ENCODE results near the gene ROPN1B. TPM values are rescaled to one million over a fixed set of nuclear protein-coding genes. Genes with fewer than 3 reads are reported as not detected.

Gene ROPN1B
- total RNA-seq, 2 experiments from 2014 or later = not detected

DNA sequence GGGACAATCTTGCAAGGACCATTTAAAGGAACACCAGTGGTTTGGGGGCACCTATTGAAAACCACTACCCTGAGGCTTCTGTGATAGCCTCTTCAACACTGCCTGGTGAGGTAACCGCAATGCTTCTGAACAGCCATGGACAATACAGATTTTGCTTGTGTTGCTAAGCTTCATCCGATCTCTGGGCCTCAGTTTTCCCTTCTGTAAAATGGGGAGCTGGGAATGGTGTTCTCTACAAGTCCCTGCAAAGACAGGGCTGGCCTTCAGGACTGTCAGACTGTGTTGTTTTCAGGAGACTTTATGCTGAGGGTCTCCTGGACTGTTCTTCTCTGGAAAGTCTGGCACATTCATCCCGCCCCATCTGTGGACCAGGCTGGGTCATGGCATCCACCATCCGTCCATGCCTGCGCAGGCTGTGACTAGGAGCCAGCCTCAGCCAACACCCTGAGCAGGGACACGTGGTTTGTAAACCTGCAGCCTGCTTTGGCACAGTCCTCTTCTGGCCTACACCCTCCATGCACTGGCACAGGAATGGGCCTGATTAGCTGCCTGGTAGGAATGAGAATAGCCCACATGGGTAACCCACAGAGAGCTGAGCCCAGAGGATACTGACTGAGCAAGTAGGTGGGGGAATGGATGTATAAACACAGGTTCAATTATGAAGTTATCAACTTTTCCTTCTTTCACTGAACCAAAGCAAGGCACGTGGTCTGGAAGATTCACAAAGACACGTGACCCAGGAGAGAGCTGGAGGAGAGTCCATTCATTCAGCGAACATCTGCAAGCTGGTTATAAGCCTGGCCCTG is 55.3 kb downstream of the ROPN1B start:
- intact Hi-C loops (cut with micrococcal nuclease; ENCODE audit: unreplicated experiment) = no loop called here
- BruUV-seq (replicated peaks) = no TSS peak
- Histone ChIP-seq H3K4me1 (ENCODE audit: insufficient read depth, low read length, poor library complexity, severe bottlenecking) (no peaks in the 10 kb centered on the region), H3K36me3 (ENCODE audit: insufficient read depth, low read length) (peaks cover 4% of the 10 kb centered on the region), H3K4me2 (ENCODE audit: low read length) (no peak overlapping the region), H4K20me1 (ENCODE audit: insufficient read depth, low read length) (no peaks in the 10 kb centered on the region), H3K4me3 (ENCODE audit: low read depth, low read length, poor library complexity, severe bottlenecking) (no peak overlapping the region), H2AFZ (ENCODE audit: low read length) (no peak overlapping the region), H3K9me3 (ENCODE audit: low read length) (peaks cover 21% of the 10 kb centered on the region), H3K9me2 (ENCODE audit: insufficient read depth, low read length) (no peaks in the 10 kb centered on the region), H3K79me2 (ENCODE audit: insufficient read depth, low read depth, low read length) (no peaks in the 10 kb centered on the region), H3K27ac (ENCODE audit: low read depth, low read length, poor library complexity, severe bottlenecking) (no peak overlapping the region)
- TF ChIP-seq, protein P1, sequence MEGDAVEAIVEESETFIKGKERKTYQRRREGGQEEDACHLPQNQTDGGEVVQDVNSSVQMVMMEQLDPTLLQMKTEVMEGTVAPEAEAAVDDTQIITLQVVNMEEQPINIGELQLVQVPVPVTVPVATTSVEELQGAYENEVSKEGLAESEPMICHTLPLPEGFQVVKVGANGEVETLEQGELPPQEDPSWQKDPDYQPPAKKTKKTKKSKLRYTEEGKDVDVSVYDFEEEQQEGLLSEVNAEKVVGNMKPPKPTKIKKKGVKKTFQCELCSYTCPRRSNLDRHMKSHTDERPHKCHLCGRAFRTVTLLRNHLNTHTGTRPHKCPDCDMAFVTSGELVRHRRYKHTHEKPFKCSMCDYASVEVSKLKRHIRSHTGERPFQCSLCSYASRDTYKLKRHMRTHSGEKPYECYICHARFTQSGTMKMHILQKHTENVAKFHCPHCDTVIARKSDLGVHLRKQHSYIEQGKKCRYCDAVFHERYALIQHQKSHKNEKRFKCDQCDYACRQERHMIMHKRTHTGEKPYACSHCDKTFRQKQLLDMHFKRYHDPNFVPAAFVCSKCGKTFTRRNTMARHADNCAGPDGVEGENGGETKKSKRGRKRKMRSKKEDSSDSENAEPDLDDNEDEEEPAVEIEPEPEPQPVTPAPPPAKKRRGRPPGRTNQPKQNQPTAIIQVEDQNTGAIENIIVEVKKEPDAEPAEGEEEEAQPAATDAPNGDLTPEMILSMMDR (conservative IDR thresholded peaks at IDR 0.05; ENCODE audit: low read length) = no peak
- TF ChIP-seq EZH2phosphoT487 (IDR thresholded peaks at IDR 0.05; ENCODE audit: borderline replicate concordance, low read depth, low read length) = no peak
- CTCF ChIA-PET (ENCODE audit: unreplicated experiment) = no interaction called here
- POLR2A ChIA-PET = interaction anchor here (0.5 kb wide), 1 partner anchor 166 kb away, joined by 3 read pairs; no protein-coding TSS in a partner anchor
- DNase-seq (ENCODE audit: low spot score) = no peak

DNA sequence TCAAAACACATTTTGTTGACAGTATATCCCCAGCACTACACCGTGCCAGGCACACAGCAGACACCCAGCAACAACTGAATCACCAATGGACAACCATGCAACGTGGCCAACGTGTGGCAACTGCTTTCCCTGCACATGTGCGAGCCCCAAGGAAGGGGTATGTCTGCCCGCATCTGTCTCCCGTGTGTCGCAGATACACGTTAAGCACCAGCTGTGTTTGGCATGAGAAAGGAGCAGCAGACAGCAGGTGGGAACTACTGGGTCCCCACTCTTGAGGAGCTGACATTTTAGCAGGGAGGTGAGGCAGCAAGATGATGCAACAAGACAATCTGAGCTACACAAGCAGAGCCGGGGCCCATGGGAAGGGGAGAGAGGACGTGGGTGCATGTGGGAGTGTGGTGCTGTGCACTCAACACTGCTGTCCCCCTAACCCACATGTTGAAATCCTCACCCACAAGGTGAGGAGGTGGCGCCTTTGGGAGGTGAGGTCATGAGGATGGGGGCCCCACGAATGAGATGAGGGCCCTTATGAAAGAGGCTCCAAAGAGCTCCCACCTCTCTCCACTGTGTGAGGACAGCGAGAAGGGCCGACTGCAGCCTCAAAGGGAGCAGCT is 56.2 kb downstream of the ROPN1B start:
- ChIA-PET CTCF (ENCODE audit: unreplicated experiment) (no interaction called here), POLR2A (no interaction called here)
- H4K20me1 ChIP-seq (ENCODE audit: insufficient read depth, low read length) = no peaks in the 10 kb centered on the region
- no peaks in the 10 kb centered on the region for H3K4me1 ChIP-seq (ENCODE audit: insufficient read depth, low read length, poor library complexity, severe bottlenecking)
- no peak overlapping the region for H3K27ac ChIP-seq (ENCODE audit: low read depth, low read length, poor library complexity, severe bottlenecking)
- H3K79me2 ChIP-seq (ENCODE audit: insufficient read depth, low read depth, low read length) = no peaks in the 10 kb centered on the region
- BruUV-seq (replicated peaks) = no TSS peak
- H3K36me3 ChIP-seq (ENCODE audit: insufficient read depth, low read length) = peaks cover 4% of the 10 kb centered on the region
- no peaks in the 10 kb centered on the region for H3K9me2 ChIP-seq (ENCODE audit: insufficient read depth, low read length)
- no peak overlapping the region for H3K4me3 ChIP-seq (ENCODE audit: low read depth, low read length, poor library complexity, severe bottlenecking)
- DNase-seq (ENCODE audit: low spot score) = no peak
- H3K4me2 ChIP-seq (ENCODE audit: low read length) = no peak overlapping the region
- H2AFZ ChIP-seq (ENCODE audit: low read length) = no peak overlapping the region
- H3K9me3 ChIP-seq (ENCODE audit: low read length) = peaks cover 22% of the 10 kb centered on the region
- TF ChIP-seq EZH2phosphoT487 (IDR thresholded peaks at IDR 0.05; ENCODE audit: borderline replicate concordance, low read depth, low read length) = no peak
- TF ChIP-seq, protein P1 (conservative IDR thresholded peaks at IDR 0.05; ENCODE audit: low read length) = no peak
- intact Hi-C loops (cut with micrococcal nuclease; ENCODE audit: unreplicated experiment) = no loop called here

DNA sequence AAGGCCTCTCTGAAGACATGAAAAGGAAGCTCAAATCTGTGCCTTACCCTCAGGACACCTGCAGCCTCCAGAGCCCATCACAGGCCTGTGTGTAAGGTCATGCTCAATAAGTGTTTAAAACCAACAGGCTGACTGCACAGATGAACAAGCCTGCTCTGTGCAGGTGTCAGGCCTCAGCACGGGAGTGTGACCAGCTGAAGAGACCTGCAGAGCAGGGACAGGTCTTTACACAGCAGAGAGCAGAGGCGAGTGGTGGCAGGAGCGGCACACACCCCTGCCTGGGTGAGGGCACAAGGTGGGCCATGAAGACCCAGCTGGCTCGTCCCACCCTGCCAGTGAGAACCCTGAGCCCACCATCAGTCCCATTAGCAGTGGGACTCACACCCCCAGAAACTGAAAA is 56.9 kb downstream of the ROPN1B start:
- BruUV-seq (replicated peaks) = no TSS peak
- no peak for TF ChIP-seq EZH2phosphoT487 (IDR thresholded peaks at IDR 0.05; ENCODE audit: borderline replicate concordance, low read depth, low read length)
- TF ChIP-seq, protein P1 (conservative IDR thresholded peaks at IDR 0.05; ENCODE audit: low read length) = no peak

More for the DNA sequence above, 56.9 kb downstream of the ROPN1B start:
- H3K9me3 ChIP-seq (ENCODE audit: low read length) = peaks cover 22% of the 10 kb centered on the region
- H3K27ac ChIP-seq (ENCODE audit: low read depth, low read length, poor library complexity, severe bottlenecking) = no peak overlapping the region
- ChIA-PET POLR2A (no interaction called here), CTCF (ENCODE audit: unreplicated experiment) (no interaction called here)
- no peaks in the 10 kb centered on the region for H3K4me1 ChIP-seq (ENCODE audit: insufficient read depth, low read length, poor library complexity, severe bottlenecking)
- H3K4me2 ChIP-seq (ENCODE audit: low read length) = no peak overlapping the region
- H2AFZ ChIP-seq (ENCODE audit: low read length) = no peak overlapping the region
- intact Hi-C loops (cut with micrococcal nuclease; ENCODE audit: unreplicated experiment) = no loop called here
- H3K79me2 ChIP-seq (ENCODE audit: insufficient read depth, low read depth, low read length) = no peaks in the 10 kb centered on the region
- DNase-seq (ENCODE audit: low spot score) = peak; percentile 1
- peaks cover 4% of the 10 kb centered on the region for H3K36me3 ChIP-seq (ENCODE audit: insufficient read depth, low read length)
- H3K4me3 ChIP-seq (ENCODE audit: low read depth, low read length, poor library complexity, severe bottlenecking) = no peak overlapping the region
- no peaks in the 10 kb centered on the region for H4K20me1 ChIP-seq (ENCODE audit: insufficient read depth, low read length)
- no peaks in the 10 kb centered on the region for H3K9me2 ChIP-seq (ENCODE audit: insufficient read depth, low read length)

Data from OCI-LY7 (cell line).